Stimulated activated CD8-positive, alpha-beta memory T cell treated with anti-CD3 and anti-CD28 coated beads, Interleukin-4, amount 100 ng/mL, for 48 hours (primary cell): ENCODE measurements around the gene CGNL1.

Experiments used
- DNase-seq: peaks from one replicate; pipeline ENCODE4 v3.0.0-alpha.2; 2020

Gene CGNL1

GRCh38 chr15:57425842-57426241 lies 49.5 kb downstream of the CGNL1 start:
- no peak for DNase-seq

GRCh38 chr15:57427367-57427821 lies 51.1 kb downstream of the CGNL1 start:
- no peak for DNase-seq

- DNase-seq, result no peak
Observed at GRCh38 chr15:57432141-57432741, 55.9 kb downstream of the CGNL1 start.

GRCh38 chr15:57436166-57436565 lies 59.9 kb downstream of the CGNL1 start:
- DNase-seq, result no peak

GRCh38 chr15:57436961-57437360 lies 60.7 kb downstream of the CGNL1 start:
- DNase-seq, result no peak

- no peak for DNase-seq
Observed at GRCh38 chr15:57437564-57437963, 61.3 kb downstream of the CGNL1 start.

- DNase-seq, result no peak
Observed at GRCh38 chr15:57438166-57438565, 61.9 kb downstream of the CGNL1 start.

- DNase-seq, result no peak
Observed at GRCh38 chr15:57439128-57440027, 63.1 kb downstream of the CGNL1 start.

GRCh38 chr15:57440167-57440566 lies 63.9 kb downstream of the CGNL1 start:
- no peak for DNase-seq

- DNase-seq, result no peak
Observed at GRCh38 chr15:57440799-57441198, 64.5 kb downstream of the CGNL1 start.

- no peak for DNase-seq
Observed at GRCh38 chr15:57442335-57442734, 66.0 kb downstream of the CGNL1 start.

- DNase-seq, result no peak
Observed at GRCh38 chr15:57443486-57443885, 67.2 kb downstream of the CGNL1 start.

GRCh38 chr15:57444877-57445513 lies 68.7 kb downstream of the CGNL1 start:
- no peak for DNase-seq

- no peak for DNase-seq
Observed at GRCh38 chr15:57445872-57446271, 69.6 kb downstream of the CGNL1 start.

- no peak for DNase-seq
Observed at GRCh38 chr15:57446393-57446792, 70.1 kb downstream of the CGNL1 start.

GRCh38 chr15:57451555-57451954 lies 75.2 kb downstream of the CGNL1 start:
- no peak for DNase-seq

GRCh38 chr15:57452090-57452754 lies 75.9 kb downstream of the CGNL1 start:
- DNase-seq, result no peak

GRCh38 chr15:57455929-57456328 lies 79.6 kb downstream of the CGNL1 start:
- DNase-seq, result no peak

GRCh38 chr15:57456559-57456958 lies 80.3 kb downstream of the CGNL1 start:
- no peak for DNase-seq

GRCh38 chr15:57457726-57458125 lies 81.4 kb downstream of the CGNL1 start:
- no peak for DNase-seq

- DNase-seq, result no peak
Observed at GRCh38 chr15:57458356-57458781, 82.1 kb downstream of the CGNL1 start.

GRCh38 chr15:57460208-57460816 lies 84.0 kb downstream of the CGNL1 start:
- DNase-seq, result no peak

- DNase-seq, result no peak
Observed at GRCh38 chr15:57461541-57461940, 85.2 kb downstream of the CGNL1 start.
